ENCODE results near the gene AMOTL2.
A peak's percentile ranks its signal among the peaks of the same experiment; 100 is the strongest.

The AMOTL2 gene

DNA sequence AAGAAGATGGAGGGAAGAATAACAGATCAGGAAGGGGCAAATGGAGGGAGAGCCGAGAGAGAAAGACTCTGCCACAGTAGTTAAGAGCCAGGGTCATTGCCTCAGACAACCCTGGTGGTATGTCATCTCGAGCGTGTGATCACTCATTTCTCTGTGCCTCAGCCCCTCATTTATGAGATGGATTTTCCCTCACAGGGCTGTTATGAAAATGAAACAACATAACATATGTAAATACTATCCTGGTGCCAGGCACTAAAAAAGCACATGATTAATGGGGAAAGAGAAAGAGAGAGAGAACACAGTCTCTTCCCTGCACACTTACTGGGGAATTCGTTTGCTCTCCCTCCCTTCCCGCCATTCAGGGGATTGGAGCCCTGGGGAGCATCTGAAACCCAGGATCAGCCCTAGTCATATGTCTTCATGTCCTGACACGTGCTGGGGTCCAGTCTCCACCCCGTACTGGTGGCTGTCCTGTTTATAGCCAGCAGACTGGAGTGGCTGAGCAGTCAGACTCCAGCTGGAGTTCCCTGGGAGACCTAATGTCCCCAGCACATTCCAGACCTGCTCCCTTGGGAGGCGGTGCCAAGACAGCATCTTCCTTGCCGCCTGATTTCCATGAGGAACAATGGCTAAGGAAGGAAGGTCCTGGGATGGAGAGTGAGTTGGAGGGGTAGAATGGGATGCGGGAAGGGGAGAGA is 14.7 kb upstream of the AMOTL2 start:
- ATAC-seq, result peak; percentile 62

DNA sequence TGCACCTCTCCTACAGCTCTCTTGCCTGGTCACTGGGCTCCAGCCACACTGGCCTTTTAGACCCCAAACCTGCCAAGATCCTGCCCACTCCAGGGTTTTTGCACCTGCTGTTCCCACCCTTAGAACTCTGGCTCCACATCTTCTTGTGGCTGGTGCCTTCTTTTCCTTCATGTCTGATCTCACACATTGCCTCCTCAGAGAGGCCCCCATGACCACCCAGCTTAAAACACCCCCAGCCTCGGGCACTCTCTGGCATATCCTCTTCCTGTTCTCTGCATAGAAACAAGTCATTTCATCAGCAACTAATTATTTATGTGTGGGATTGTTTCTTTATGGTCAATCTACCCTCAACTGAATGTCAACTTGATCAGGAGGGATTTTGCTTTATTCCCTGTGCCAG is 14.0 kb upstream of the AMOTL2 start:
- Mint-ChIP-seq H3K9me3 (no peaks in the 10 kb centered on the region), H3K4me3 (no peak overlapping the region), H3K27ac (no peak overlapping the region), H3K4me1 (no peaks in the 10 kb centered on the region), H3K36me3 (no peaks in the 10 kb centered on the region)
- no peak for DNase-seq (ENCODE audit: low spot score in 2 of 2)
- no peak for ATAC-seq

More for the DNA sequence above, 14.7 kb upstream of the AMOTL2 start:
- H3K36me3 Mint-ChIP-seq, result no peaks in the 10 kb centered on the region
- no peaks in the 10 kb centered on the region for H3K9me3 Mint-ChIP-seq
- no peak overlapping the region for H3K27ac Mint-ChIP-seq
- DNase-seq (ENCODE audit: low spot score in 2 of 2), result peak in 1 of 2 donors; percentile 29
- H3K4me3 Mint-ChIP-seq, result no peak overlapping the region
- H3K4me1 Mint-ChIP-seq, result no peaks in the 10 kb centered on the region

DNA sequence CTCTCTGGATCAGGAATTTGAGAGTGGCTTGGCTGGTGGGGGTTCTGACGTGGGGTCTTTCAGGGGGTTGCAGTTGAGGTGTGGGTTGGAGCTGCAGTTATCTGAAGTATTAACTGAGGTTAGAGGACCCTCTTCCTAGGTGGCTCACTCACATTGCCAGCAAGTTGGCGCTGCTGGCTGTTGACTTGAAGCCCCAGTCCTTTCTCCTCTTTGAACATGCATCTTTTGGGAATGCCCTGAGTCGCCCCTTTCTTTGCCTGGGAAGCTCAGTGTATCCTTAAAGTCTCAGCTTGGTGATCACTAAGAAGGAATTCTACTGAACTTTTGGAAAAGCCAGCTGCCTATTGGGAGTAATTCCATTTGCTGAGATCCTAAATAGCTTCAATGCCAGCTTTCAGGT is 13.0 kb upstream of the AMOTL2 start:
- Mint-ChIP-seq H3K4me3 (no peak overlapping the region), H3K27ac (no peak overlapping the region), H3K4me1 (no peaks in the 10 kb centered on the region), H3K36me3 (no peaks in the 10 kb centered on the region), H3K9me3 (no peaks in the 10 kb centered on the region)
- no peak for ATAC-seq
- DNase-seq (ENCODE audit: low spot score in 2 of 2), result peak in 1 of 2 donors; percentile 26

DNA sequence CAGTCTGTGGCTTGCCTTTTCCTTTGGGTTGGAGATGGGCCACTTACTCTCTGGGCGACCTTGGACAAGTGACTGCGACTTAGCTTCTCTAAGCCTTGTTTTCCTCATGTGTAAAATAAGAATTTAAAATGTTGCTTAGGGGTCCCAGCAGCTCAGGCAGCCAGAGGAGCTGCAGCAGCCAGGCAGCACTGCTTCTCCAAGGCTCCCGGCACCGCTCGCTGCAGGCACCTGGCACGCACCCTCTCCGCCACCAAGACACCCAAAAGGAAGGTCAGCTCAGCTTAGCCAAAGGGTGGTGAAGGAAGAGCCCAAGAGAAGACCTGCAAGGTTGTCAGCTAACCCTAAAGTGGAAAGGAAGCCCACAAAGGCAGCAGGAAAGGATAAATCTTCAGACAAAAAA is 10.7 kb upstream of the AMOTL2 start:
- no peaks in the 10 kb centered on the region for H3K4me1 Mint-ChIP-seq
- H3K36me3 Mint-ChIP-seq, result no peaks in the 10 kb centered on the region
- H3K27ac Mint-ChIP-seq, result no peak overlapping the region
- ATAC-seq (no peak), DNase-seq (ENCODE audit: low spot score in 2 of 2) (no peak)
- no peak overlapping the region for H3K4me3 Mint-ChIP-seq
- H3K9me3 Mint-ChIP-seq, result no peaks in the 10 kb centered on the region

DNA sequence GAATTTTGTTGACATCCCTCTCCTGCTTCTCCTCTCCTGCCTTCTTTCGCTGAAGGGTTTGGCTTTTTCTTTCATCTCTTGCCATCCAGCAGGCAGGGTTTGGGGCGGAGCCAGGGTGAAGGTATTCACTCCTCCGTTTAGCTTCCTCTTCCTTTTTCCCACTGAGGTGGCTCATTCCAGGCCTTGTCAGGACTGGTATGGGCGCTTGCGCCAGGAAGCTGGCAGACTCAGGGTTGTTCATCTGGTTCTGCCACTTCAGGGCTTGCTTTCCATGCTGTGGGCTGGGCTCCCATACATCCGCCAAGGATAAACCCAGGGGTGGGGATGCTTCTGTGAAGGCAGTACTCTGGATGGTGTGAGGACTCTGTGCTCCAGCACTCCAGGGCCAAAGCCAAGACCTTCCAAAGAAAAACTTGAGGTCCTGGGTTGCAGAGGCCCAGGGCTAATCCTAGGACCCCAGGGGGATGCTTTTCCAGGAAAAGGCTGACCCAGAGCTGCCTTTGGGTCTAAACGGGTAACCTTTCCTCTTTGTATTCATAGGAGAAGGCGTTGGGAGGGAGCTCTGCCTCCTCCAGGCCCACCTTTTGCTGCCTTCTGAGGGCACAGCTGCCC is 7.7 kb upstream of the AMOTL2 start:
- ATAC-seq, result no peak
- Mint-ChIP-seq H3K27ac (no peak overlapping the region), H3K36me3 (no peaks in the 10 kb centered on the region), H3K9me3 (no peaks in the 10 kb centered on the region), H3K4me3 (no peak overlapping the region), H3K4me1 (no peaks in the 10 kb centered on the region)
- no peak for DNase-seq (ENCODE audit: low spot score in 2 of 2)

DNA sequence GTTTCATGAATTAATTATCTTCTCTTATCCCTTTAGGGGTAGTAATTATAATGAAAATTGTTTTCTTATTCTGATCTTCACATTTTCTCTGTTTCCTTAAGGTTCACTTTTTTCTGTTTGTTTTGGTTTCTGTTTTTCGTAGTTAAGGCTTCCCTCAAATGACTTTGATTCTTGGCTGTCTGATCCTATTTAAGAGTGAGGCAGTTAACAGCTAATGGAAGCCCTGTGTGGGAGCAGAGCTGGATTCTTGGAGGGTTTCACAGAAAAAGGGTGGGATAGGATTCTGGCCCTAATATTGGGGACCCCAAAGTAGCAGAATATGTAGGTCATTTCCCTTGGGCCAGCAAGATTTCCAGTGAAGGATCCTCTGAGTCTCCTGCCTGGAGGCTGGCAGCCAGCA is 6.8 kb upstream of the AMOTL2 start:
- H3K9me3 Mint-ChIP-seq, result no peaks in the 10 kb centered on the region
- ATAC-seq, result no peak
- H3K36me3 Mint-ChIP-seq, result no peaks in the 10 kb centered on the region
- H3K4me1 Mint-ChIP-seq, result no peaks in the 10 kb centered on the region
- H3K27ac Mint-ChIP-seq, result no peak overlapping the region
- H3K4me3 Mint-ChIP-seq, result no peak overlapping the region
- no peak for DNase-seq (ENCODE audit: low spot score in 2 of 2)

DNA sequence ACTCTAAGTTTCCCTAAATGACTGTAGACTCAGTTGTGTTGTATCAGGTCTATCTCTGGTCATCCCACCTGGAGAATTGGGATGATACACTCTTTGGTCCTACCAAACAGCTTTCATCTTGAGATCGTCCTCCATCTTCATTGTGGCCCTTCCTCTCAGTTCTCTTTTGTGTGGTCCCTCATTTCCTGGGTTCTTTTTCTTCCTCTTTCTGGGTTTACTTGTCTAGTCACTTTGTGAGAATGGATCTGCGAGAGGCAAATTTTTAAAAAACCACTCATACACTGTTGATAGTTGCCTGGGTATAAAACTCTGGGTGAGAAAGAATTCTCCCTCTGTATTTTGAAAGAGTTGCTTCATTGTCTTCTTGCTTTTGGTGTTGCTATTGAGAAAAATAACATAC is 6.0 kb upstream of the AMOTL2 start:
- DNase-seq (ENCODE audit: low spot score in 2 of 2), result no peak
- H3K4me3 Mint-ChIP-seq, result no peak overlapping the region
- H3K36me3 Mint-ChIP-seq, result no peaks in the 10 kb centered on the region
- peaks cover 6% of the 10 kb centered on the region for H3K4me1 Mint-ChIP-seq
- H3K9me3 Mint-ChIP-seq, result no peaks in the 10 kb centered on the region
- H3K27ac Mint-ChIP-seq, result no peak overlapping the region
- ATAC-seq, result no peak

DNA sequence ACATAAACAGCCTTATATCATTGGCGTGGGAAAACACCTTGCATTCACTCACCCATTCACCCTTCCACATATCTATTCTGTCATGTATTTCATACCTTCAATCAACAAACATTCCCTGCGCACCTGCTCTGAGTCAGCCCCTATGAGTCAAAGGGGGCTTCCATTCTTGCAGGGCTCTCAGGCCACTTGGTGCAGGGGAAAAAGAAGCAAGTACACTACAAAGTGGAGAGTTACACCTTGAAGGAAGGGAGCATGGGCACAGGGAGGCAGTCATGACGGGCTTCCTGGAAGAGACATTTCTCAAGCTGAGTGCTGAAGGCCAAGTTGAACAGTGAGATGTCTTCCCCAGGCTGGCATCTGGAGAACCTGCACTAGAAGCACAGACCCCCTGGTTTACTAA is 4.6 kb upstream of the AMOTL2 start:
- H3K27ac Mint-ChIP-seq, result no peak overlapping the region
- H3K36me3 Mint-ChIP-seq, result no peaks in the 10 kb centered on the region
- H3K4me1 Mint-ChIP-seq, result peaks cover 15% of the 10 kb centered on the region
- no peaks in the 10 kb centered on the region for H3K9me3 Mint-ChIP-seq
- ATAC-seq (peak; percentile 25), DNase-seq (ENCODE audit: low spot score in 2 of 2) (no peak)
- H3K4me3 Mint-ChIP-seq, result no peak overlapping the region

DNA sequence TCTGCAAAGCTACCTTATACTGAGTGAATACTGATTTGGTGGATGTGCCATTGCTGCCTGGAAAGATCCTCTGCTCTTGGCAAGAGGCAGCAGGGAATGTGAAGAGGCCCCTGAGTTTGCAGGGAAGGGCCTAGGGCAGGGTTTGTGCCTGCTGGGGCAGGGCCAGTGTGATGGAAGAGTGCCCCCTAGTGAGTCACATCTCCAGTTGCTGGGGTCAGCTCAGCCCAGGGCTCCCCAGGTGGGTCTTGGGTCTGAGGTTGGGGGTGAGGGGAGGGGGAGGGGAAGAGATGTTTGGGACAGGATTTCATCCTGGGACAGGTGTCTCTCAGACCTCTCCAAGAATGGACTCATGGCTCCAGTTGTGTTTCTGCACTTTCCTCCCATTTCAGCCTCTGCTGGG is 4.1 kb upstream of the AMOTL2 start:
- peak; percentile 46 for ATAC-seq
- Mint-ChIP-seq H3K27ac (no peak overlapping the region), H3K4me3 (no peak overlapping the region), H3K36me3 (no peaks in the 10 kb centered on the region), H3K4me1 (peaks cover 15% of the 10 kb centered on the region), H3K9me3 (no peaks in the 10 kb centered on the region)
- DNase-seq (ENCODE audit: low spot score in 2 of 2), result no peak

DNA sequence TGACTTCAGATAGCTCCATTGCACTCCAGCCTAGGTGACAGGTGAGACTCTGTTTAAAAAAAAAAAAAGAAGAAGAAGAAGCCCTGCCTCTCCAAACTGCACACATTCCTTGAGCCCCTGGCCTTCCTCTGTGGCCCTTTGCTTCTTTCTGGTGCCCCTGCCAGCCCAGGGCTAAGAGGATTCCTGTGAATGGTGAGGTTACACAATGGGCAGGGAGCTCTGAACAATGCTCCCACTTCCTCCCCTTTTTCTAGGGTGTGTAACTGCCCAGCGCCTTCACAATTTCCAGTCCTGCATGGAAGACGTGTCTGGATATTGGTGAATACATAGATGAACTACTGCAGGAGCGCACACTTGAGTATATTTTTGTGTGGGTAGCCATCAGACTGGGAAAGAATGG is 3.6 kb upstream of the AMOTL2 start:
- H3K4me3 Mint-ChIP-seq, result no peak overlapping the region
- no peak for DNase-seq (ENCODE audit: low spot score in 2 of 2)
- no peaks in the 10 kb centered on the region for H3K9me3 Mint-ChIP-seq
- H3K27ac Mint-ChIP-seq, result no peak overlapping the region
- no peak for ATAC-seq
- peaks cover 15% of the 10 kb centered on the region for H3K4me1 Mint-ChIP-seq
- H3K36me3 Mint-ChIP-seq, result no peaks in the 10 kb centered on the region

DNA sequence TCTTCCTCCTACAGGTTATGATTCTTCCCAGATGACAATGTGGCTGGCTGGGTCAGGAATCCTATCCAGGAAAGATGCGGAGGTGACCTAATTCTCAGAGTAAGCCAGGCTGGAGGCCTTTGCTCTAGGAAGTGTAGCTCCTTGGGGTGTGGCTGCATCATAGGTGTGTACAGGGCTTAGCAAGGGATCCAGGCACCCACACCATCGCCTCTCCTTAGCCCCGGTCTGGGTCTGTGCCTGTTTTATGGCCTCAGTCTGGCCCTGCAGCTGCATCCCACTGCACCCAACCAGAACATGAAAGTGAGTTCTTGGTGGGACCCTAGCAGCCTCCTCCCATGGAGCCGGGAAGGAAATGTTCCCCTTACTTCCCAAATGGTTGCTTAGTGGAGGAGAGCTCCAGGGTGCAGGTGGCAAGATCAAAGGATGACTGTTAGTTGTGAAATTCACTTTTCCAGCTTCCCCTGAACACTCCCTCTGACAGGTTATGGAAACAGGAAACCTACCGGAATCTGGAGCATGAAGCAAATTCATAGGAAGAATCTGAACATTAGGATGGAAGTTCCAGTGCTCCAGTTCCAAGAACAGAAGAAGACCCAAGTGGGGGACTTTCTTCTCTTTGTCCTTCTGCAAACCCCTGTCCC is 2.7 kb upstream of the AMOTL2 start:
- Mint-ChIP-seq H3K4me3 (no peak overlapping the region), H3K9me3 (no peaks in the 10 kb centered on the region), H3K36me3 (no peaks in the 10 kb centered on the region), H3K27ac (no peak overlapping the region), H3K4me1 (peaks cover 15% of the 10 kb centered on the region)
- DNase-seq (ENCODE audit: low spot score in 2 of 2) (no peak), ATAC-seq (no peak)

DNA sequence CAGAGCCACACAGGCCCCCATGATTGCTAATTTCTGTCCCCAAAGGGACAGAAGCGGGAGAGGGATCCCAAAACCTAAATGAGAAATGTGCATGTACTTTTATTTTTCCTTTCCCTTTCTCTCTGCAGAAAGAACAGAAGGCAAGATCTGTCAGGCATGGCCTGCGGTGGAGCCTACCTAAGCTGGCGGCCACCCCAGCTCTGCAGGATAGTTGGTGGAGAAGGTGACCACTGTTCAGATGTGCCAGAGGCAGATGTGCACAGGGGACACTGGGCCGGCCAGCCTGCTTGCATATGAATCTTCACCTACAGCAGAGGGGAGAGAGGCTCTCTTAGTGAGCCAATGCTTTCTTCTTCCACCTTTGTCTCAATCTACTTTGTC is 2.1 kb upstream of the AMOTL2 start:
- H3K27ac Mint-ChIP-seq, result no peak overlapping the region

DNA sequence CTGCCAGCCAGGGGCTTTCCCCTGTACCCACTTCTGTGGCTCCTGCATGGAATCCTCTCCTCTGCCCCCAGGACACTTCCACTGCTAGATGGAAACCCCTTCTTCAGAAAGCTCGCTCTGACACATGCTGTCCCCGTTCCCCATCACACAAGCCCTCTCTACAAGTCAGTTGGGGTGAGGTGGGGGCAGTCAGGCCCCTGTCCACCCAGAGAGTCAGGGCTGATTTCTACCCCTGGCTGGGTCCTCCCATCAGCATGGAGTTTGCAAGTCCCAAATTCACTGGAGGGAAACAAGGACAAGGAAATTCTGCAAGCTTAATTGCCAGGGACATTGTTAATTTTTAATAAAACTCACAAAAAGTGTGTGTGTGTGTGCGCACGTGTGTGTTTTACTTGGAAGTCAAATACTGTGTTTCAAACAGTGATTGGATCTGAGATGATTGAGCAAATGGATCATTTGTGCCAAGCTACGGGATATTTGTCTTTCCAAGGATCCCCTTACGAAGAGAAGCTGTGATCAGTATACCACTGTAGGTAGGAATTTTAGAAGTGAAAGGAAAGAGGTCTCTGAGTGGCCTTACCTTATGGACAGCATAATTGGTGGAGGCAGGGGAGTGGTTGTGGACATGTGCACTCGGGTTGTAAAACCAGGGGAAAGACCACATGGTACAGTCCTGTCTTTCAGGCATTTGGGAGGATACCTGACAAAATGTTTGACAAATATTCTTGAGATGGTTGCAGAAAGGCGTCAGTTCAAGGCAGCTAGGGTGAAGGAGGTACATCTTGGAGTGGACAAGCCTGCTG is 1.5 kb upstream of the AMOTL2 start:
- Mint-ChIP-seq H3K27ac (no peak overlapping the region), H3K36me3 (no peaks in the 10 kb centered on the region), H3K4me3 (peak overlapping the region; percentile 73), H3K9me3 (no peaks in the 10 kb centered on the region), H3K4me1 (peaks cover 15% of the 10 kb centered on the region)
- DNase-seq (ENCODE audit: low spot score in 2 of 2) (no peak), ATAC-seq (no peak)

More for the DNA sequence above, 2.1 kb upstream of the AMOTL2 start:
- Mint-ChIP-seq H3K4me3 (no peak overlapping the region), H3K36me3 (no peaks in the 10 kb centered on the region), H3K4me1 (peaks cover 15% of the 10 kb centered on the region), H3K9me3 (no peaks in the 10 kb centered on the region)
- DNase-seq (ENCODE audit: low spot score in 2 of 2), result no peak
- no peak for ATAC-seq

DNA sequence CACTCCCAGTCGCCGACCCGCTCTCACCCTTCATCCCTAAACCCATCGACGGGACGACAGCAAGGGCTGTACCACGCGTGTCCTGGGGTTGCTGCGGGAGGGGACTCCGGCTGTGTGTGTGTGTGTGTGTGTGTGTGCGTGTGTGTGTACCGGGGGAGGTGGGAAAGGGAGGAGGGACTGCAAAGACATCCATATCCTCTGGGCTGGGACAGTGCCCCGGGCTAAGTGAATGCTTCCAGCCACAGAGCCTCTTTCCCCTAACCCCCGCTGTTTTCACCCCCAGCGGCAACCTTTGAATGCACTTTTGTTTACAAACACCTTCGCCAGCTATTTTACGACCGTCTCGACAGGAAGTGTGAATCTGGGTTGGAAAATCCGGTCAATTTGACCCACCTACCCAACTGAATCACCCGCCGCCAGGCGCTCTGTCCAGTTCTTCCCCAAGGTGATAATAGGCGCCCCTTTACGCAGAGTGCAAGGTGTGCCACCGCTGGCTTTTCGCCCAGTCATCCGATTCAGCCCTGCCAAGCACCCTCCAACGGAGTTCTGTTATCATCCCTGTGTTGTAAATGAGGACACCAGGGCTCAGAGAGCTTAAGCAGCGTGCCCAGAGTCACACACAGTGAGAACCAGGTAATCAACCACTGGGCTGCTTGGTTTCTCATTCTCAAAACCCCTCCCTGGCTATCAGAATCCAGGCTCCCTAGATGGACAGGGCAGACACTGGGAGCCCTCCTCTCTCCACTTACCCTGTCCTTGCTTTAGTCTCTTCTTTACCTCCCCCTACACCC is 739 bp upstream of the AMOTL2 start:
- DNase-seq (ENCODE audit: low spot score in 2 of 2) (no peak), ATAC-seq (peak; percentile 2)
- no peaks in the 10 kb centered on the region for H3K9me3 Mint-ChIP-seq
- peak overlapping the region; percentile 73 for H3K4me3 Mint-ChIP-seq
- H3K36me3 Mint-ChIP-seq, result no peaks in the 10 kb centered on the region
- H3K27ac Mint-ChIP-seq, result no peak overlapping the region
- H3K4me1 Mint-ChIP-seq, result peaks cover 15% of the 10 kb centered on the region
